NCI-H2196 (cell line): ENCODE measurements around the gene CSNK2B.
"Not testable (repeated sequence)": the region's sequence is repeated elsewhere in the genome, so short reads cannot be mapped to it uniquely, and the experiment has no call there.

Source experiments
- DNase-seq: peaks from one replicate; lab custom pipeline; 2025; ENCODE audit not compliant: unreplicated experiment; lab: John Stamatoyannopoulos, UW

Gene CSNK2B

DNA sequence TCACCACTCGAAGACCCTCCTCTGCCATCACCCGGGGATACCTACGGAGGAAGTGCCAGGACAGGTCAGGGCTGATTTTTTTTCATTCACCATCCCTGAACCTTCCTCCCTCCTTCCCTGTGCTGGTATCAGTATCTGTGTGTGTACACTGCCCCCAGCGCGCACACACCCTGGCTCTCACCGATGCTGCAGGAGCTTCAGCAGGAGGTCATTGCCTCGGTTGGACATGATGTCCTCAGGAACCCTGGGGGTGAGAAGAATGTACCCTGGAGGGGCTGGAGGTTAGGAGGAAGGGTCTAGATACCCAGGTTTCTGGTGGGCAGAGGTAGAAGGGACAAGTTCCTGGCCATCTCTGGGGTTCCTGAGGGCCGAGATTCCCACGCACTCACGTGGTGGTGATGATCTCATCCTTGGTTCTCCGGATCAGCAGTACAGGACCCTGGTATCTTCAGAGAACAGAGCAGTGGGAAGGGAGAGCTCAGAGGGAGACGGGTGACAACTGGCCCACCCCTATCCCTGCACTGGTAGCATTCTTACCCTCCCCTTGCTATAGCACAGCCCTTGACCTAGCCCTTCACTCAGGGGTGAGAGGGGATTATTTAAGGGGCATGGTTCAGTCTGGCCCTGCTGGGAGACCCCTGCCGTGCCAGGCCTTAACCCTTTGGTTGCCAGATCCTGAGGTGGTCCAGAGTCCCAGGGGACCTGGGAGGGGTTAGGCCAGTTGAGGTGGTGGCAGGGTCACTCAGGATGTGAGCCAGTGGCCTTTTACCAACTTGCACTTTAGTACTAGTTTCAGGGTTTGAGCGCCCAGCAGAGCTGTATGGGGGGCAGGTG, 22.2 kb downstream of the CSNK2B start:
- DNase-seq: no peak

DNA sequence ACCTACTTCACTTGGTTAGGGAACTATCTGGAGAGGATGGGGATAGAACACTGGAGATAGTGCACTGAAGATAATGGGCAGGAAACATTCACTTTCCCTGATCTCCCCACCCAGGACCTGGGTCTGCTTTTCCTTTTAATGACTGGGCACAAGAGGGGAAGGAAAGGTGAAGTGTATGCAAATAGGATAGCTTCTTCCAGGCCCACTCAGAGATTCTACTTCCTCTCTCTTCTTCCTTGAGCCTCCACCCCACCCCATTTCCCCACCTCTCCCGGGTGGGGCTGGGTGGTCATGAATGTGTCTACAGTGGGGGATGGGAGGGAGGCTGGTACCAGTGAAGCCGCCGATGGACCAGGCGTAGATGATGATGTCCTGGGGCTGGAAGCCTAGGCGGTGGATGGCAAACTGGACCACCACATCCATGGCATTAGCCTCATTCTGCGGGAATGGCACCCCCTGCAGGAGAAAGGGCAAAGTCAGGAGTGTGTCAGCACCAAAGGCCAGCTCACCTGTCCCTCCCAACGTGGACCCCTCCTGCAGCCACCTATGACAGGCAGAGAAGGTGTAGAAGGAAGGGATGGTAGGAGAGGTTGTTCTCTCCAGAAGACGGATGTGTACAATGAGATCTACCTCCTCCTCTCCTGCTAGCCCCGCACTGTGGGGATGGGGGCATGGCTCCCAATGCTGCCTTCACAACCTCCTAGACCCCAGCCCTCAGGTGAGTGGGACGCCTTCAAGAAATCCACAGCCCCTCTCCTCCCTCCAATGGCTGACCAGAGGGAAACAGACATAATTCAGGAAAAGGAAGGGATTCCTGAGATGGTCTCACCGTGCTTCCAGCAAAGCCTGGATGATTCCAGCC, 23.6 kb downstream of the CSNK2B start:
- DNase-seq: no peak

DNA sequence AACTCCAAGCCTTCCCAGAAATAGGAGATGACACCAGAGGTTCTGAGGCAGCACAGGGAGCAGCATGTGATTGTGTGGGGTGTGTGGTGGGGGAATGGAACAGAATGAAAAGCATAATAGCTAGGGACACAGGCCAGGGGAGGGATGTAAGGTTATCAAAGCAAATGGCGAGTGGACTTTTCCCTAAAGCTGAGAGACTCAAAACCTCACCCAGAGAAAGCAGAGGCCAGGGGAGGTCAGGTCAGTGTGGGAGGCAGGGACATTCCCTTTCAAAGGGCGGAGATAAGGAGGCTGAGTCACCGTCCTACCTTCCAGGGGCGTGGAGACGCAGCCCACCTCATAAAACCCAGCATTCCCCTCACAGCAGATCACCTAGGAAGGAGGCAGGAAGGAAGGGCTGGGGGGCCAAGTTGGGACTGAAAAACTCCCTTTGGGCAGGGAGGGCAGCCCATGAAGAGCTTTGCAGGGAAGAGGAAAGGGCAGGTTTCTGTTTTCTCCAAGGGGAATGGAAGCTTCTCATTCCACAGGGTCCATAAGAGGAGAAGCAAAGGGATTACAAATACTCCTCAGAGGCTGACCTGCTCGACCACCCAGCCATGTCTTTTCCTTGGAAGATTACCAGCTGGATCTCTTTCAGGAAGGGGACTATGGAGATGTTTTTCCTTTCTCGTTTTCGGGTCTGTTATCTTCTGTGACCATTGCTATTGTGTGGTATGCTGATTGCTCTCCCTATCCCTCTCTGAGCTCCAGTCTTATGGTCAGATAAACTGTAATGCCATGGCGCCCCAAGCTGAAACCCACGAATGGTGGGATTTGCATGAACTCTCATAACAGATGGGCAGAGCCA, 24.6 kb downstream of the CSNK2B start:
- no peak for DNase-seq

DNA sequence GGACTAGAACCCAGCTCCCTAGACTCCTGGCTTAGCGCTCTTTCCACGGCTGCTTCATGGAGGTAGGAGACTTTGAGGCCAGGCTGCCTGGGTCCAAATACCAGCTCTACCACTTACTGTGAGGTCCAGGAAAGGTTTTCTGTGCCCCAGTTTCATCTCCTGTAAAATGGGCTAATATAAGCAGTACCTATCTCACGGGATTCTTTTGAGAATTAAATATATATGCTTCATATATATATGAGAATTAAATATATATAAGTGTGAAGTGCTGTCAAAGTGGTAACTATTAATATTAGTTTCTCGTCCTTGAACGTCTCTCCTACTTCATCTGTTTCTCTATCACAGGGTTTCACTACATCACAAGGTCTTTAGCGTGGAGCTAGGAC, 25.2 kb downstream of the CSNK2B start:
- DNase-seq: no peak

DNA sequence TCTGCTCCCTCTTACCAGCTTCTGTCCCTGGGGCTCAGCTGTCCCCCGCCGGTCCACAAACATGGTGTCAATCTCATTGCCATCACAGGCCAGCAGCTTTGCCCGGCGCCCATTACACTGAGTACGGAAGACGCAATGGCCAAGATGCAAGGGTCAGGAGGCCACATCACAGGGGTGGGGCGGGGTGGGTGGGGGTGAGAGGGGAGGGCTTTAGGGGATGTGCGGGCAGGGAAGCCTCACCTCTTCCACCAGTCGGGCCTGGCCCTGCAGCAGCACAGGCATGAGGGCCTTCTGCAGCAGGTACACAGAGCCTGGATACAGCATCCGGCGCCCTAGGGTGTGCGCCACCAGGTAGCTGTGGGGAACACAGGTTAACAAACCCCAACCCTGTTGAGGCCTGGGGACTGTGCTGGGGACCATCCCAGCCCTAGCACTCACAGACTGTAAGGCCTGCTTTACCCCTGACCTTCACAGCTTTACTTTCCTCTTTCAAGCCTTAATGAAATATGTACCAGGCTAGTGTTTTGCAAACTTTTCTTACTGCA, 25.8 kb downstream of the CSNK2B start:
- no peak for DNase-seq

DNA sequence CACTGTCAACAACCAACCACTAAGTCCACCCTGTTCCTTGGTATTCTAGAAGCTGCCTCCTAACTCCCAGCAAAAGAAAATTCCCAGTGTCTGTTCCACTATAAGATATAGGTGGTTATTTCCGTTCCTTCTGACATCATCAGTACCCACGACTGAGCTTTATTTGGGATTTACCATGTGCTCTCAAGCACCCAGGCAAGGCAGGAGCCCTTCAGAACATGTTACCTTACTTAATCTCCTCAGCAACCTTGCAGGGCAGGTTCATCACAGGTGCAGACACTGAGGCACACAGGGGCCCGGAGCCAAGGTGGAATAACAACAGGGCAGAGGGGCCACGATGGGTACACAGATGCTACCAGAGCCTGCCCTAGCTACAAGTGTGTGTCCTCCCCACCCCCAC, 26.5 kb downstream of the CSNK2B start:
- DNase-seq: no peak

DNA sequence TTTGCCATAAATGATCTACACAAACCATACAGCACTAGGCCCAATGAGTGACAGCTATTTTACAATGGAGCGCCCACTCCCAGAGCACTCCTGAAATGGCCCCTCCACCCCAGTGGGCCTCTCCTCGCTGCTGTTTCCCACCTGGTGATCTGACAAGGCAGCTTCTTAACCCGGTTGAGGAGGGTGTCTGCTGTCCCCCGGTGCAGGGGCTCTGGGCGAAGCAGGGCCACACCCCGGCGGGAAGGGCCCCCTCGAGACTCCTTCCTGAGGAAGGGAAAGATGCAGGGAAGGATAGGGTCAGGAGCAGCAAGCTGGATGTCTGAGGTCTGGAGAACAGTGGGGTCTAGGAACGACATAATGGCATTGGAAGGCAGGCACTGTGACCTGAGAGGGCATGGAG, 27.0 kb downstream of the CSNK2B start:
- no peak for DNase-seq

DNA sequence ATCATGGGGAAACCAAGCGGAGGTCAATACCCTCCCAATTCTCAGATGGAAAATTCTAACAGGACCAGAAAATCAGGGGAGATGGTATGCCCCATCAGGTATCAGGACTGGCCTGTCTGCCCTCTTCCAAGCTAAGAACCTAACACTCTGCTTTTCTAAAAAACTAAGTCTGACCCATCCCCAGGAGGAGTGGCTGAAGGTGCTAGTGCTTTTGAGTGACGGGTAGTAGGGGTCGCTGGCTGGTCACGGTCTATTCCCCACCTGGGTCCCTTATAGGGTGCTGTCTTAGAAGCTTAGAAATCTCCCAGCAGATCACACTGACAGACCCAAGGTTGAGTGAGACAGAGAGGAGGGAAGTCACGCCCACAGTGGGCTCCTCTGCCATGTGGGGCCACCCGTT, 27.7 kb downstream of the CSNK2B start:
- DNase-seq: no peak

DNA sequence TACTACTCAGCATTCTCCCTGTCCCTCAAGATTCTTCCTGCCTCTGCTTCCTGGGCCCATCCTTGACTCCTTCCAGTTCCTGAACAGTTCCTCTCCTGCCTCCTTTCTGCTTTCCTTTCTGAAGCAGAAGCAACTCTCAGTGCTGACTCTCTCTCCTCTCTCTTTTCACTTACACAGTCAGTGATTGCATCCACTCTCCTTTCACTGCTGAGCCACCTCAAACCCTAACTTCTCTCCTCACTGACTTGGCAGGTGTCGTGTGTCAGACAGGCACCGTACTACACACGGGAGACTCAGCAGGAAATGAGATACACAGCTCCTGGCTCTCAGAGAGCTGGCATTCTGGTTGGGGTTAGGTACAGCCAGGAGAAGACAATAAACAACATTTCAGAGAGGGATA, 31.7 kb downstream of the CSNK2B start:
- no peak for DNase-seq

DNA sequence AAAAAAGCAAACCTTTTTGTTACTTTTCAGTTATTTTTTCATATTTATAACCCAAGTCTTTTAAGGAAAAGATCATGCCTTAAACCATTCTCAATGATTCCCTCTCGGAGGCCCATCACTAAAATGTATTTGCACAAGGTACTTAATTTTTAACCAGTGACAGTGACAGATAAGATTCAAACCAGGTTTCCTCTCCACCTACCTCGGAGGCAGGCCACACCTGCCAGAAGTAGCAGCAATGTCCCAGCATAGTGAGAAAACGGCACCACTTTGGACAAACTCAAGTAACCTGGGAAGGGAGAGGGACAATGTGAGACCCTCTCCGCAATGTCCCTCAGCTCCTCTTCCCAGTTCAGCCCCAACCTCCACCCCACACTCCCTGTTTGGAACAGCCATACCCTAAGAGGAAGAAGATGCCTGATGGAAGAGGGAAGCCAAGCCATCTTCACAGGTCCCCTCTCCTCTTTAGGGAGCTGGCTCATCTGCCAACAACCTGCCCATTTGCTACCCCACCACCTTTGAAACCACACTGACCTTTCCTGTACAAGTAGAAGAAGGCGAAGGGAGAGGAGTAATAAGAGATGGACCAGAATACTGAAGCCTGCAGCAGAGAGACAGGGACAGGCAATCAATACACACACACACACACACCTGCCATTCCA, 35.0 kb downstream of the CSNK2B start:
- no peak for DNase-seq

DNA sequence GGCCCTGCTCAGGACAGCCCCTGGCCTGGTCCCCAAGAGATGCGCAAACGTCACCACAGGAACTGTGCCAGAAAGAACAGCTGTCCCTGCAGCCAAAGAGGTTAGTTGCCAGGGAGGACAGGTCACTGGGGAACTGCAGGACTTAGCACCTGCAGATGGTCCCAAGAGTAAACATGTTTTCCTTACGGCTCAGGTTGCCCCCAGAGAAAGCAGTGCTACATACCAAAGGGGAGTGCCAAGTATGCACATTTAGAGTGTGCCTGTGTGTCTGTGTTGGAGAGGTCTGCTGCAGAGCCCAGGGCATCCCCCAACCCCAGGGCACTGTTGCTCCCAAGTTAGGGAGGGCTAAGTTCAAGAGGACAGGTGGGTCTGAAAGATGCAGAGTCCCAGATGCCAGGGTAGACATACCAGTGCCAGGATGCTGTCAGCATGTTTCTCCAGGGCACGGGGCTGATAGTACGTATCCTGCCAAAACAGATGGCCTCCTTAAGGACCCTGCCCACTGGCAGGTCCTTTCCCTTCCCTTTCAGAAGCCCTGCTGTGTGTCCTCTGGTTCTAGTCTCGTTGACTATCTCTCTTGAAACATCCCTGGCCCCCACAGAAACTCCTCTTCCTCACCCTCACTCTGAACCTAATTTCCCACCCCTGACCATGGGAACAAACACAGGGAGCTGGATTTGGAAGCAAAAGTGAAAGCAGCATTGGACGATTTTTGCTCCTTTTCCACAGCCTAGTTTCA, 36.0 kb downstream of the CSNK2B start:
- DNase-seq: peak; percentile 63

DNA sequence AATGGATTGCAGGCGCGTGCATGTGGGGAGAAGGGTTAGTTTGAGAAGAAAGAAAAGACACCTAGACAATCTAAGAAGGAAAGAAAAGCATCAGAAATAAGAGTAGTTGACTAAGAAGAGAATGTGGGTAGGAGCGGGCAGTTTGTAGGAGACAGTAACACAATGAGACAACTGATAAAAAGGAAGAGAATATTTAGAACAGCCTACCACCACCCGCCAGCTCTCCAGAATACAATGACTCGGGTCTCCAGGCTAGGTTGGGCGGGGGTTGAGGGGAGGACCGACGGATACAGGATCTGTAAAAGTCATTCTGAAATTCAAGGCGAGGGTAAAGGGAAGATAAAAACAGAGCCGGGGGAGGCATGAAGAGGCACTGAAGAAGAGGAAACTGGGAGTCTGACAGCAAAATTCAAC, 36.5 kb downstream of the CSNK2B start:
- no peak for DNase-seq

DNA sequence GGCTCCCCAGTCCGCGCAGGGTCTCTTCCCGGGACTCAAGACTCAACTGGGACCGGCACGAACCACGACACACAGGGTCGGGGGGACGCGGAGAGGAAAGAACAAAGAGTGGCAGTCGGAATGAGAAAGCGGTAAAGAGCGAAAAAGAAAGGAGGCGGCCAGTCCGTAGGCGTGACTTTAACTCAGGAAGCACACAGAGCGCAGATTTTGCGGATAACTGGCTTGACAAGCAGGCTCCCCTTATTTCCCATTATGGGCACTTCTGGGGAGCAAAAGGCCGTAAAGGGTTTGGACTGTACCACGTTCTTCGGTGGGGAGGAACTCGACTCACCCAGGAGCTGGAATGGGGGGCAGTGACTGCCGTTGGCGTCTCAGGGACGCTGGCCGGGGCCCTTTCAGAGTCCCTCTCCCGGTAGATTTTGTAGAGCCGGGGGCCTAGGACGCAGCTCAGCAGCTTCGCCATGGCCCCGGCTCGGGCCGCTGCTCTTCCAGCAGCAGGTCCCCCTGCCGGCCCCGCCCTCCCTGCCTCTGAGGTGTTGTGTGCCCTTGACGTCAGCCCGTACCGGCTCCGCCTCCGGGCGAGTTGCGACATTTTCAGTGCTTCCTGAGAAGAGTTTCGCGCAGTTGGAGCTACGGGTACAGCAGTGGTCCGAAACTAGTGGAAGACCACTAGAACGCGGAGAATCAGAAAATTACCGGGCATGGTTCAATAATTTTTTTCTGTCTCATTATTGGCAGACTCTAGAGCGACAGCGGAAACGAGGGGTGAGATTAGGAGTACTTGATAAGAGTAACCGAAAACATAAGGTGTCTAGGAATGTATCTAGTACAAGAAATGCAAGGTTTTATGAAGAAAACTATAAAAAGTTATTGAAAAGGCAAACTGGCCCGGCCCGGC, 37.2 kb downstream of the CSNK2B start, which contains the start of gene ABHD16A:
Gene ABHD16A, minus strand, starts transcription at position 506 of the 898 bp plus-strand sequence. Its CDS starts 43 bp downstream, at position 463.
- peak; percentile 97 for DNase-seq

DNA sequence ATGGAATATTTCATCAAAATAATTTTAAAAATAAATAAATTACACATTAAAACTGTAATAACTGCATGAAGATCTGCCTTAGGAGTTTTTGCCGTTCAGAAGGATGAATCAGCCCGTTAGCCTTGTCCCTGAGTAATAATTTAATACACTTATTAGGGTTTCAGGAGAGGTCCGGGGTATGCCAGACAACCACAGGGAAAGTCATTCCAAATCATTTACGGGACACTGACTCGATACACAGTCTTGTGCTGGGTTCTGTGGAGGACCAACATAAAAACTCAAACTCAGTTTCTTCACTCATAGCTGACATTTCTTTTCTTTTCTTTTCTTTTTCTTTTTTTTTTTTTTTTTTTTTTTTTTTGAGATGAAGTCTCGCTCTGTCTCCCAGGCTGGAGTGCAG, 40.1 kb downstream of the CSNK2B start:
- DNase-seq: no peak

DNA sequence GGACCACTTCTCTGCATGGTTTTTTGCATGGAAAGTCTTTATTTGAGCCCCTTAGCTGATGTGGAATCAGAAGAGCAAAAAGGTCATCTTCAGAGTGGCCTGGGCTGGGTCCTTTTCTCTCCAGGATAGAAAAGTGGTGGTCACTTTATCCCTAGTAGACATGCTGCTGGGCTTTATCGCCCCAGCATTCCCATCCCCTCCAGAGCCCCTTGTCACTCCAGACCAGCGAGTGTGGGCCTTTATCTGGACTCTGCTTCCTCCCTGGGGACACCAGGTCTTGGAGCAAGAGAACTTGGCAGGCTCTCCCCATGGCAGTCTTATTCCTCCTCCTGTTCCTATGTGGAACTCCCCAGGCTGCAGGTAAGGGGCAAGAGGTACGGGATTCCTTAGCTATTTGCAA, 40.7 kb downstream of the CSNK2B start, which contains the start of gene LY6G6F:
Gene LY6G6F, plus strand, starts transcription at position 268 of the 400 bp plus-strand sequence. Its CDS starts 41 bp downstream, at position 309.
- DNase-seq: no peak

DNA sequence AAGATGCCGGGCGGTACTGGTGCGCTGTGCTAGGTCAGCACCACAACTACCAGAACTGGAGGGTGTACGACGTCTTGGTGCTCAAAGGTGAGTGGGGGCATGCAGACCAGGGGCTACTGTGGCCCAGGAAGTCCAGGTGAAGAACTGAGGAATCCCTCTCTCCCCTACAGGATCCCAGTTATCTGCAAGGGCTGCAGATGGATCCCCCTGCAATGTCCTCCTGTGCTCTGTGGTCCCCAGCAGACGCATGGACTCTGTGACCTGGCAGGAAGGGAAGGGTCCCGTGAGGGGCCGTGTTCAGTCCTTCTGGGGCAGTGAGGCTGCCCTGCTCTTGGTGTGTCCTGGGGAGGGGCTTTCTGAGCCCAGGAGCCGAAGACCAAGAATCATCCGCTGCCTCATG, 41.8 kb downstream of the CSNK2B start:
- DNase-seq: no peak

DNA sequence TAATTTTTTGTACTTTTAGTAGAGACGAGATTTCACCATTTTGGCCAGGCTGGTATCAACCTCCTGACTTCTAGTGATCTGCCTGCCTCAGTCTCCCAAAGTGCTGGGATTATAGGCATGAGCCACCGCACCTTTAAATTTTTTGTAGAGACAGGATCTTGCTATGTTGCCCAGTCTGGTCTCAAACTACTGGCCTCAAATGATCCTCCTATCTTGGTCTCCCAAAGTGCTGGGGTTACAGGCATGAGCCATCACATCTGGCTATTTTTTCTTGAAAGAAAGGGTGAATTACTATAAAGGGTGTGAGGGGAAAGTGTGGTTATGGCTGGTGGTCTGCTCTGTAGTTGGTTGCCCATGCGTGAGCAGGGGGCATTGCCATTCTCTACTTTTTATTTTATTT, 42.3 kb downstream of the CSNK2B start:
- DNase-seq: no peak

DNA sequence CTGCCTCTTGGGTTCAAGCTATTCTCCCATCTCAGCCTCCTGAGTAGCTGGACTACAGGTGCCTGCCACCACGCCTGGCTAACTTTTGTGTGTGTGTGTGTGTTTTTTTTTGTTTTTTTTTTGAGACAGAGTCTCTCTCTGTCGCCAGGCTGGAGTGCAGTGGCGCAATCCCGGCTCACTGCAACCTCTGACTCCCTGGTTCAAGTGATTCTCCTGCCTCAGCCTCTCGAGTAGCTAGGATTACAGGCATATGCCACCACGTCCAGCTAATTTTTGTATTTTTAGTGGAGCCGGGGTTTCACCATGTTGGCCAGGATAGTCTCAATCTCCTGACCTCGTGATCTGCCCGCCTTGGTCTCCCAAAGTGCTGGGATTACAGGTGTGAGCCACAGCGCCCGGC, 43.3 kb downstream of the CSNK2B start:
- not testable (repeated sequence) for DNase-seq
